K562 (cell line): ENCODE data around the gene DEPP1. TPM values are rescaled to one million over a fixed set of nuclear protein-coding genes. Genes with fewer than 3 reads are reported as not detected.

Source experiments
- CHD4 ChIP-seq: fragments of 200-600 bp; sonication (generic); IDR thresholded peaks from 3 replicates; pipeline ENCODE4 v1.6.1; 2012; ENCODE audit warnings: low read depth, mild to moderate bottlenecking, mixed read lengths, low read length, inconsistent platforms; ENCODE audit not compliant: insufficient read depth, insufficient replicate concordance, poor library complexity, severe bottlenecking
- CTCFL ChIP-seq: IDR thresholded peaks from 2 replicates; pipeline ENCODE4 v1.6.1; 2011; ENCODE audit warnings: borderline replicate concordance, low read depth, mild to moderate bottlenecking, moderate library complexity, low read length; ENCODE audit not compliant: insufficient read depth, poor library complexity, severe bottlenecking
- FOXM1 ChIP-seq, 2 experiments: fragments of 450-650 bp in 1 of 2; sonication (generic) in 1 of 2; formaldehyde crosslinking in 1 of 2; IDR thresholded peaks; 2 replicates each; pipeline versions ENCODE4 v1.6.1 to v1.9.0; 2017 to 2022; ENCODE audit warnings: low read depth in 2 of 2, mild to moderate bottlenecking in 2 of 2, missing genetic modification reagents in 1 of 2, moderate library complexity in 1 of 2
- HEY1 ChIP-seq: fragments of 250-450 bp; sonication (Bioruptor Pico); IDR thresholded peaks from 2 replicates; pipeline ENCODE4 v1.5.0; 2020; ENCODE audit warnings: mild to moderate bottlenecking, moderate library complexity, borderline replicate concordance
- MCM2 ChIP-seq: fragments of 450-650 bp; IDR thresholded peaks from 2 replicates; pipeline ENCODE4 v1.6.1; 2017; ENCODE audit warnings: low read depth, mild to moderate bottlenecking
- MNT ChIP-seq, 2 experiments: fragments of 450-650 bp; conservative IDR thresholded peaks; 2 replicates each; pipeline ENCODE4 v1.6.1; 2017; ENCODE audit warnings: mild to moderate bottlenecking in 2 of 2, moderate library complexity in 2 of 2
- MTA3 ChIP-seq: fragments of 450-650 bp; formaldehyde crosslinking; IDR thresholded peaks from 2 replicates; pipeline ENCODE4 v1.6.1; 2017; ENCODE audit warnings: mild to moderate bottlenecking, borderline replicate concordance
- POLR2G ChIP-seq: fragments of 200-400 bp; formaldehyde crosslinking; IDR thresholded peaks from 2 replicates; pipeline ENCODE4 v1.6.1; 2017; ENCODE audit warnings: low read depth, mild to moderate bottlenecking, antibody characterized with exemption, low read length, moderate library complexity
- THAP12 ChIP-seq: fragments of 250-450 bp; sonication (Bioruptor Pico); IDR thresholded peaks from 2 replicates; pipeline ENCODE4 v1.9.0; 2021; ENCODE audit warnings: mild to moderate bottlenecking, inconsistent platforms
- THRAP3 ChIP-seq: fragments of 450-650 bp; IDR thresholded peaks from 2 replicates; pipeline ENCODE4 v1.6.1; 2016; ENCODE audit warnings: mild to moderate bottlenecking, inconsistent platforms, borderline replicate concordance
- THRB ChIP-seq: fragments of 450-650 bp; formaldehyde crosslinking; conservative IDR thresholded peaks from 2 replicates; pipeline ENCODE4 v1.4.0; 2022; ENCODE audit warnings: mild to moderate bottlenecking, missing genetic modification characterization
- TRIM24 ChIP-seq, 2 experiments: fragments of 450-650 bp; IDR thresholded peaks; 2 replicates each; pipeline ENCODE4 v1.6.1; 2016
- TSC22D4 ChIP-seq: fragments of 450-650 bp; IDR thresholded peaks from 2 replicates; pipeline ENCODE4 v1.6.1; 2016; ENCODE audit warnings: missing genetic modification characterization, missing biosample characterization, control low read depth
- ZBTB49 ChIP-seq: sonication (generic); formaldehyde crosslinking; IDR thresholded peaks from 2 replicates; pipeline ENCODE4 v1.8.0; 2022; ENCODE audit warnings: missing genetic modification reagents, mild to moderate bottlenecking, borderline replicate concordance
- ZNF778 ChIP-seq: fragments of 450-650 bp; formaldehyde crosslinking; IDR thresholded peaks from 2 replicates; pipeline ENCODE4 v1.4.0; 2020; ENCODE audit warnings: mild to moderate bottlenecking, moderate library complexity
- polyA plus RNA-seq, 8 experiments: library from polyadenylated mRNA; depleted of rRNA in 4 of 8; stranded (reverse) in 5 of 8; unstranded in 3 of 8; fragments of >200 nt; fragmentation: Nextera tagmentation in 2 of 8; fragmentation: Illumina TruSeq in 1 of 8; extraction: Ambion mirVana in 2 of 8; extraction: Trizol in 1 of 8; gene quantifications; 2 replicates each; pipeline versions ENCODE4 v1.2.1 to v1.2.3, GENCODE V29; 2011 to 2014; ENCODE audit warnings: inconsistent platforms in 1 of 8, missing spikeins in 1 of 8
- total RNA-seq, 7 experiments: library from RNA; depleted of rRNA in 6 of 7; stranded (reverse); fragments of >200 nt in 6 of 7; fragmentation: Illumina TruSeq in 2 of 7; extraction: Trizol in 2 of 7; gene quantifications; 2 replicates each; pipeline versions ENCODE4 v1.2.1 to v1.2.3, GENCODE V29; 2011 to 2021; ENCODE audit warnings: low replicate concordance in 1 of 7

DEPP1 gene
- total and polyA plus RNA-seq, 9 of the 15 experiments (the other 6 are each of a cell fraction or from before 2014, with no cell fraction given) = 0.04 to 0.54 (median 0.20) TPM; not detected in 1

GRCh38 chr10:44968500-44969400, 9.9 kb downstream of the DEPP1 start (continued):
- no peak for TF ChIP-seq THAP12 (CRISPR knock-in tag)
- TF ChIP-seq MCM2 = no peak
- TF ChIP-seq CTCFL = no peak
- TF ChIP-seq TRIM24 (IDR thresholded peaks at IDR 0.05) = peak; percentile 51 to 56; a peak in 2 of 4 replicates
- no peak for TF ChIP-seq CHD4
- TF ChIP-seq THRAP3 = no peak
- TF ChIP-seq MNT (conservative IDR thresholded peaks at IDR 0.05) = no peak
- TF ChIP-seq POLR2G = no peak
- no peak for TF ChIP-seq MTA3
- TF ChIP-seq THRB (CRISPR knock-in tag) = peak; percentile 80; the same call in 1 of the 2 replicates
- no peak for TF ChIP-seq FOXM1 (IDR thresholded peaks at IDR 0.05; ENCODE audit: low read depth)
- TF ChIP-seq FOXM1 (CRISPR knock-in tag; IDR thresholded peaks at IDR 0.05; ENCODE audit: low read depth) = no peak
- peak; percentile 82; the same call in 1 of the 2 replicates for TF ChIP-seq TSC22D4
- TF ChIP-seq ZBTB49 = no peak
- no peak for TF ChIP-seq HEY1 (CRISPR knock-in tag)
- TF ChIP-seq ZNF778 (CRISPR knock-in tag) = no peak
